HL-60 (cell line): ENCODE data around the gene CALCB.

Experiments
- DNase-seq, 2 experiments: peaks; one replicate each; pipeline ENCODE4 v3.0.0-alpha.2; 2010 to 2020; ENCODE audit warnings: low read depth in 1 of 2, low spot score in 1 of 2
- H3K27ac ChIP-seq: fragments of 250-450 bp; sonication (Bioruptor Pico); replicated peaks from 2 replicates; pipeline ENCODE4 v1.5.1; 2020; ENCODE audit warnings: mild to moderate bottlenecking, moderate library complexity
- H3K27me3 ChIP-seq: fragments of 250-450 bp; sonication (Bioruptor Pico); 2 replicates; pipeline ENCODE4 v1.5.1; 2021; ENCODE audit warnings: mild to moderate bottlenecking, moderate library complexity; ENCODE audit not compliant: insufficient read depth, poor library complexity, severe bottlenecking
- H3K4me3 ChIP-seq: replicated peaks from 2 replicates; pipeline ENCODE4 v1.5.1; 2011; ENCODE audit warnings: mild to moderate bottlenecking, control low read depth, low read length; ENCODE audit not compliant: insufficient read depth
- GABPA ChIP-seq: IDR thresholded peaks from 2 replicates; pipeline ENCODE4 v1.6.1; 2012; ENCODE audit warnings: low read depth
- POLR2AphosphoS5 ChIP-seq: IDR thresholded peaks from 2 replicates; pipeline ENCODE4 v1.6.1; 2012; ENCODE audit warnings: low read depth
- REST ChIP-seq: IDR thresholded peaks from 2 replicates; pipeline ENCODE4 v1.6.1; 2012; ENCODE audit warnings: low read depth; ENCODE audit not compliant: insufficient replicate concordance
- SPI1 ChIP-seq: IDR thresholded peaks from 2 replicates; pipeline ENCODE4 v1.6.1; 2012; ENCODE audit warnings: low read depth, mild to moderate bottlenecking, borderline replicate concordance
- TF ChIP-seq, protein P1 (sequence below): IDR thresholded peaks from one replicate; pipeline ENCODE4 v1.5.1; 2011; ENCODE audit warnings: low read length, control low read depth, inconsistent platforms; ENCODE audit not compliant: insufficient read depth

CALCB gene

DNA sequence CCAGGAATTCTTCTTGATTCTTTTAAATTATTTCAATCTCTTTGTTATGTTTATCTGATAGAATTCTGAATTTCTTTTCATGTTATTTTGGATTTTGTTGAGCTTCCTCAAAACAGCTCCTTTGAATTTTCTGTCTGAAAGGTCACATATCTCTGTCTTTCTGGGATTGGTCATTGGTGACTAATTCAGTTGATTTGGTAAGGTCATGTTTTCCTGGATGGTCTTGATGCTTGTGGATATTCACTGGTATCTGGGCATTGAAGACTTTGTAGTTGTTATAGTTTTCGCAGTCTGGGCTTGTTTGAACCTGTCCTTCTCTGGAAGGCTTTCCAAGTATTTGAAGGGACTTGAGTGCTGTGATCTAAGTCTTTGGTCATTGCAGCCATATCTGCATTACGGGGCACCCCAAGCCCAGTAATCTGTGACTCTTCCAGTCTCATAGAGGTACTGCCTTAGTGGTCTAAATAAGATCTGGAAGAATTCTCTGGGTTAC, 22.4 kb downstream of the CALCB start:
- H3K4me3 ChIP-seq: no peak overlapping the region
- no peak for DNase-seq
- H3K27me3 ChIP-seq: peaks cover 13% of the 10 kb centered on the region
- no peak overlapping the region for H3K27ac ChIP-seq
- TF ChIP-seq, protein P1, sequence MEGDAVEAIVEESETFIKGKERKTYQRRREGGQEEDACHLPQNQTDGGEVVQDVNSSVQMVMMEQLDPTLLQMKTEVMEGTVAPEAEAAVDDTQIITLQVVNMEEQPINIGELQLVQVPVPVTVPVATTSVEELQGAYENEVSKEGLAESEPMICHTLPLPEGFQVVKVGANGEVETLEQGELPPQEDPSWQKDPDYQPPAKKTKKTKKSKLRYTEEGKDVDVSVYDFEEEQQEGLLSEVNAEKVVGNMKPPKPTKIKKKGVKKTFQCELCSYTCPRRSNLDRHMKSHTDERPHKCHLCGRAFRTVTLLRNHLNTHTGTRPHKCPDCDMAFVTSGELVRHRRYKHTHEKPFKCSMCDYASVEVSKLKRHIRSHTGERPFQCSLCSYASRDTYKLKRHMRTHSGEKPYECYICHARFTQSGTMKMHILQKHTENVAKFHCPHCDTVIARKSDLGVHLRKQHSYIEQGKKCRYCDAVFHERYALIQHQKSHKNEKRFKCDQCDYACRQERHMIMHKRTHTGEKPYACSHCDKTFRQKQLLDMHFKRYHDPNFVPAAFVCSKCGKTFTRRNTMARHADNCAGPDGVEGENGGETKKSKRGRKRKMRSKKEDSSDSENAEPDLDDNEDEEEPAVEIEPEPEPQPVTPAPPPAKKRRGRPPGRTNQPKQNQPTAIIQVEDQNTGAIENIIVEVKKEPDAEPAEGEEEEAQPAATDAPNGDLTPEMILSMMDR: no peak
- TF ChIP-seq POLR2AphosphoS5 (no peak), SPI1 (no peak), GABPA (no peak), REST (no peak)

GRCh38 chr11:15097411-15097810, 24.0 kb downstream of the CALCB start:
- DNase-seq: no peak
- Histone ChIP-seq H3K27ac (no peak overlapping the region), H3K27me3 (peaks cover 13% of the 10 kb centered on the region), H3K4me3 (no peak overlapping the region)
- TF ChIP-seq, protein P1: no peak
- TF ChIP-seq GABPA (no peak), SPI1 (no peak), POLR2AphosphoS5 (no peak), REST (no peak)

GRCh38 chr11:15099267-15099666, 25.9 kb downstream of the CALCB start:
- peaks cover 13% of the 10 kb centered on the region for H3K27me3 ChIP-seq
- no peak overlapping the region for H3K27ac ChIP-seq
- DNase-seq: no peak
- no peak for TF ChIP-seq POLR2AphosphoS5
- TF ChIP-seq GABPA: no peak
- TF ChIP-seq, protein P1: no peak
- TF ChIP-seq REST: no peak
- TF ChIP-seq SPI1: no peak
- no peak overlapping the region for H3K4me3 ChIP-seq
